Loucy (cell line): ENCODE measurements around the gene SRRM4.

Experiments
- EZH2phosphoT487 ChIP-seq: fragments of 200-600 bp; IDR thresholded peaks from 2 replicates; pipeline ENCODE4 v1.6.1; 2018; ENCODE audit warnings: antibody characterized with exemption, mild to moderate bottlenecking, moderate library complexity, borderline replicate concordance
- TF ChIP-seq, protein P1 (sequence below): fragments of 200-600 bp; sonication (generic); conservative IDR thresholded peaks from 2 replicates; pipeline ENCODE4 v1.5.1; 2014; ENCODE audit warnings: mild to moderate bottlenecking, antibody characterized with exemption, low read length

DNA sequence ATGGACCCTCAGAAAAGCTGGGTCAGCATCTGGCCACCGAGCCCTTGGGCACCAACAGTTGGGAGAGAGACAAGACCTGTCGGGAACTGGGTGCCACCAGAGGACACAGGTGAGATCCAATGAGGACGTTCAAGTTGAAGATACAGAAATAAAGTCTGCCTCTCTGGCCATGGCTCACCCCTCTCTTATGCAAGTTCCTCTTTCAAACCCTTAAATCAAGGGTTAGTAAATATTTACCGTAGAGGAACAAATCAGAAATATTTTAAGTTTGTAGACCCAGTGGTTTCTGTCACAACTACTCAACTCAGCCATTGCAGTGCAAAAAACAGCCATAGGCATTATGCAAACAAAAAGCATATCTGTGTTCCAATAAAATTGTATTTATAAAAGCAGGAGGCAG is 120.9 kb downstream of the SRRM4 start:
- TF ChIP-seq, protein P1, sequence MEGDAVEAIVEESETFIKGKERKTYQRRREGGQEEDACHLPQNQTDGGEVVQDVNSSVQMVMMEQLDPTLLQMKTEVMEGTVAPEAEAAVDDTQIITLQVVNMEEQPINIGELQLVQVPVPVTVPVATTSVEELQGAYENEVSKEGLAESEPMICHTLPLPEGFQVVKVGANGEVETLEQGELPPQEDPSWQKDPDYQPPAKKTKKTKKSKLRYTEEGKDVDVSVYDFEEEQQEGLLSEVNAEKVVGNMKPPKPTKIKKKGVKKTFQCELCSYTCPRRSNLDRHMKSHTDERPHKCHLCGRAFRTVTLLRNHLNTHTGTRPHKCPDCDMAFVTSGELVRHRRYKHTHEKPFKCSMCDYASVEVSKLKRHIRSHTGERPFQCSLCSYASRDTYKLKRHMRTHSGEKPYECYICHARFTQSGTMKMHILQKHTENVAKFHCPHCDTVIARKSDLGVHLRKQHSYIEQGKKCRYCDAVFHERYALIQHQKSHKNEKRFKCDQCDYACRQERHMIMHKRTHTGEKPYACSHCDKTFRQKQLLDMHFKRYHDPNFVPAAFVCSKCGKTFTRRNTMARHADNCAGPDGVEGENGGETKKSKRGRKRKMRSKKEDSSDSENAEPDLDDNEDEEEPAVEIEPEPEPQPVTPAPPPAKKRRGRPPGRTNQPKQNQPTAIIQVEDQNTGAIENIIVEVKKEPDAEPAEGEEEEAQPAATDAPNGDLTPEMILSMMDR = no peak
- no peak for TF ChIP-seq EZH2phosphoT487
